ENCODE measurements around the gene DERL2.
"Not testable (repeated sequence)": the region's sequence is repeated elsewhere in the genome, so short reads cannot be mapped to it uniquely, and the experiment has no call there.

DERL2 gene

GRCh38 chr17:5435781-5436315 is 50.1 kb downstream of the DERL2 start:
- DNase-seq, result not testable (repeated sequence)

GRCh38 chr17:5434984-5435383 is 51.0 kb downstream of the DERL2 start:
- DNase-seq, result no peak

- DNase-seq, result no peak
Measured at GRCh38 chr17:5431949-5432556, 53.9 kb downstream of the DERL2 start.

- DNase-seq, result not testable (repeated sequence)
Measured at GRCh38 chr17:5431234-5431633, 54.7 kb downstream of the DERL2 start.

GRCh38 chr17:5430413-5430999 is 55.5 kb downstream of the DERL2 start:
- no peak for DNase-seq

GRCh38 chr17:5429191-5429887 is 56.6 kb downstream of the DERL2 start:
- DNase-seq, result no peak

- DNase-seq, result no peak
Measured at GRCh38 chr17:5425826-5426225, 60.2 kb downstream of the DERL2 start.

- no peak for DNase-seq
Measured at GRCh38 chr17:5424909-5425308, 61.1 kb downstream of the DERL2 start.

- DNase-seq, result no peak
Measured at GRCh38 chr17:5422505-5422904, 63.5 kb downstream of the DERL2 start.

All from NCI-H1048 (cell line).